GM12878 (cell line): Measurements from ENCODE around the gene MC3R. TPM values are rescaled to one million over a fixed set of nuclear protein-coding genes. Genes with fewer than 3 reads are reported as not detected.

Source experiments
- ATF2 ChIP-seq: IDR thresholded peaks from 2 replicates; pipeline ENCODE4 v1.6.1; 2012; ENCODE audit warnings: low read length, inconsistent platforms
- CBX5 ChIP-seq: sonication (generic); IDR thresholded peaks from 2 replicates; pipeline ENCODE4 v1.6.1; 2016; ENCODE audit warnings: low read depth, moderate library complexity, mild to moderate bottlenecking, inconsistent platforms
- JUND ChIP-seq: IDR thresholded peaks from 2 replicates; pipeline ENCODE4 v1.6.1; 2012; ENCODE audit warnings: low read depth, mild to moderate bottlenecking, low read length, improper control_type of control experiment, moderate library complexity
- SMAD1 ChIP-seq: fragments of 450-650 bp; IDR thresholded peaks from 2 replicates; pipeline ENCODE4 v1.6.1; 2018; ENCODE audit warnings: mild to moderate bottlenecking, low read depth; ENCODE audit not compliant: partially characterized antibody
- ZNF592 ChIP-seq: fragments of 450-650 bp; IDR thresholded peaks from 2 replicates; pipeline ENCODE4 v1.6.1; 2017; ENCODE audit warnings: mild to moderate bottlenecking, moderate library complexity
- ZNF687 ChIP-seq: fragments of 450-650 bp; IDR thresholded peaks from 2 replicates; pipeline ENCODE4 v1.6.1; 2017; ENCODE audit warnings: mild to moderate bottlenecking, moderate library complexity
- polyA plus RNA-seq, 11 experiments: library from polyadenylated mRNA; depleted of rRNA in 4 of 11; unstranded in 6 of 11; stranded (reverse) in 5 of 11; fragments of >200 nt; fragmentation: Nextera tagmentation in 4 of 11; fragmentation: Illumina TruSeq in 1 of 11; extraction: Ambion mirVana in 4 of 11; extraction: Trizol in 1 of 11; gene quantifications; 1 replicate in 1 of 11; 2 replicates in 10 of 11; pipeline versions ENCODE4 v1.2.1 to v1.2.3, GENCODE V29; 2011 to 2016; ENCODE audit warnings: inconsistent platforms in 2 of 11, missing spikeins in 2 of 11, low read depth in 1 of 11
- total RNA-seq, 4 experiments: library from RNA; depleted of rRNA in 3 of 4; stranded (reverse); fragments of >200 nt in 3 of 4; fragmentation: Illumina TruSeq in 1 of 4; extraction: Trizol in 1 of 4; gene quantifications; 2 replicates each; pipeline versions ENCODE4 v1.2.1 to v1.2.3, GENCODE V29; 2013 to 2021
- TF ChIP-seq, protein P1 (sequence below): IDR thresholded peaks from 2 replicates; pipeline ENCODE4 v1.6.1; 2012; ENCODE audit warnings: mild to moderate bottlenecking, low read depth, low read length
- TF ChIP-seq, protein P2 (sequence below): fragments of 450-650 bp; IDR thresholded peaks from 2 replicates; pipeline ENCODE4 v1.6.1; 2016; ENCODE audit warnings: mild to moderate bottlenecking, moderate library complexity, borderline replicate concordance

MC3R gene
- total and polyA plus RNA-seq, 10 of the 15 experiments (the other 5 are each of a cell fraction or from before 2014, with no cell fraction given), result not detected

GRCh38 chr20:56217829-56218228, 30.7 kb upstream of the MC3R start (continued):
- TF ChIP-seq ZNF592 (no peak), SMAD1 (no peak), ATF2 (no peak), ZNF687 (no peak), JUND (no peak), CBX5 (no peak)
- TF ChIP-seq, protein P1, sequence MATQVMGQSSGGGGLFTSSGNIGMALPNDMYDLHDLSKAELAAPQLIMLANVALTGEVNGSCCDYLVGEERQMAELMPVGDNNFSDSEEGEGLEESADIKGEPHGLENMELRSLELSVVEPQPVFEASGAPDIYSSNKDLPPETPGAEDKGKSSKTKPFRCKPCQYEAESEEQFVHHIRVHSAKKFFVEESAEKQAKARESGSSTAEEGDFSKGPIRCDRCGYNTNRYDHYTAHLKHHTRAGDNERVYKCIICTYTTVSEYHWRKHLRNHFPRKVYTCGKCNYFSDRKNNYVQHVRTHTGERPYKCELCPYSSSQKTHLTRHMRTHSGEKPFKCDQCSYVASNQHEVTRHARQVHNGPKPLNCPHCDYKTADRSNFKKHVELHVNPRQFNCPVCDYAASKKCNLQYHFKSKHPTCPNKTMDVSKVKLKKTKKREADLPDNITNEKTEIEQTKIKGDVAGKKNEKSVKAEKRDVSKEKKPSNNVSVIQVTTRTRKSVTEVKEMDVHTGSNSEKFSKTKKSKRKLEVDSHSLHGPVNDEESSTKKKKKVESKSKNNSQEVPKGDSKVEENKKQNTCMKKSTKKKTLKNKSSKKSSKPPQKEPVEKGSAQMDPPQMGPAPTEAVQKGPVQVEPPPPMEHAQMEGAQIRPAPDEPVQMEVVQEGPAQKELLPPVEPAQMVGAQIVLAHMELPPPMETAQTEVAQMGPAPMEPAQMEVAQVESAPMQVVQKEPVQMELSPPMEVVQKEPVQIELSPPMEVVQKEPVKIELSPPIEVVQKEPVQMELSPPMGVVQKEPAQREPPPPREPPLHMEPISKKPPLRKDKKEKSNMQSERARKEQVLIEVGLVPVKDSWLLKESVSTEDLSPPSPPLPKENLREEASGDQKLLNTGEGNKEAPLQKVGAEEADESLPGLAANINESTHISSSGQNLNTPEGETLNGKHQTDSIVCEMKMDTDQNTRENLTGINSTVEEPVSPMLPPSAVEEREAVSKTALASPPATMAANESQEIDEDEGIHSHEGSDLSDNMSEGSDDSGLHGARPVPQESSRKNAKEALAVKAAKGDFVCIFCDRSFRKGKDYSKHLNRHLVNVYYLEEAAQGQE, result no peak
- TF ChIP-seq, protein P2, sequence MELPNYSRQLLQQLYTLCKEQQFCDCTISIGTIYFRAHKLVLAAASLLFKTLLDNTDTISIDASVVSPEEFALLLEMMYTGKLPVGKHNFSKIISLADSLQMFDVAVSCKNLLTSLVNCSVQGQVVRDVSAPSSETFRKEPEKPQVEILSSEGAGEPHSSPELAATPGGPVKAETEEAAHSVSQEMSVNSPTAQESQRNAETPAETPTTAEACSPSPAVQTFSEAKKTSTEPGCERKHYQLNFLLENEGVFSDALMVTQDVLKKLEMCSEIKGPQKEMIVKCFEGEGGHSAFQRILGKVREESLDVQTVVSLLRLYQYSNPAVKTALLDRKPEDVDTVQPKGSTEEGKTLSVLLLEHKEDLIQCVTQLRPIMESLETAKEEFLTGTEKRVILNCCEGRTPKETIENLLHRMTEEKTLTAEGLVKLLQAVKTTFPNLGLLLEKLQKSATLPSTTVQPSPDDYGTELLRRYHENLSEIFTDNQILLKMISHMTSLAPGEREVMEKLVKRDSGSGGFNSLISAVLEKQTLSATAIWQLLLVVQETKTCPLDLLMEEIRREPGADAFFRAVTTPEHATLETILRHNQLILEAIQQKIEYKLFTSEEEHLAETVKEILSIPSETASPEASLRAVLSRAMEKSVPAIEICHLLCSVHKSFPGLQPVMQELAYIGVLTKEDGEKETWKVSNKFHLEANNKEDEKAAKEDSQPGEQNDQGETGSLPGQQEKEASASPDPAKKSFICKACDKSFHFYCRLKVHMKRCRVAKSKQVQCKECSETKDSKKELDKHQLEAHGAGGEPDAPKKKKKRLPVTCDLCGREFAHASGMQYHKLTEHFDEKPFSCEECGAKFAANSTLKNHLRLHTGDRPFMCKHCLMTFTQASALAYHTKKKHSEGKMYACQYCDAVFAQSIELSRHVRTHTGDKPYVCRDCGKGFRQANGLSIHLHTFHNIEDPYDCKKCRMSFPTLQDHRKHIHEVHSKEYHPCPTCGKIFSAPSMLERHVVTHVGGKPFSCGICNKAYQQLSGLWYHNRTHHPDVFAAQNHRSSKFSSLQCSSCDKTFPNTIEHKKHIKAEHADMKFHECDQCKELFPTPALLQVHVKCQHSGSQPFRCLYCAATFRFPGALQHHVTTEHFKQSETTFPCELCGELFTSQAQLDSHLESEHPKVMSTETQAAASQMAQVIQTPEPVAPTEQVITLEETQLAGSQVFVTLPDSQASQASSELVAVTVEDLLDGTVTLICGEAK, result no peak
